GM13977 (cell line): ENCODE results near the gene CRNKL1.
A peak's percentile ranks its signal among the peaks of the same experiment; 100 is the strongest.

Experiments used
- DNase-seq: peaks from one replicate; pipeline ENCODE4 v3.0.0; 2012; ENCODE audit warnings: low spot score
- CTCF ChIP-seq: IDR thresholded peaks from 2 replicates; pipeline ENCODE4 v1.5.1; 2012; ENCODE audit warnings: mild to moderate bottlenecking, control low read depth; ENCODE audit not compliant: insufficient read depth; ENCODE audit errors: extremely low read depth, missing control alignments
- in situ Hi-C: fragments of 300-500 bp; cut with MboI; formaldehyde crosslinking; loops from one replicate; pipeline ENCODE4 v1.12.0; 2022; ENCODE audit warnings: low sequenced_read_pairs, low pct_unique_long_range_greater_than_20kb, mixed read lengths, inconsistent platforms; ENCODE audit not compliant: unreplicated experiment

CRNKL1 gene

GRCh38 chr20:20003031-20003954, 49.0 kb downstream of the CRNKL1 start:
- no peak for TF ChIP-seq CTCF
- DNase-seq, result peak; percentile 52
- in situ Hi-C loops, result no loop called here

GRCh38 chr20:20002101-20002998, 49.9 kb downstream of the CRNKL1 start:
- in situ Hi-C loops, result no loop called here
- TF ChIP-seq CTCF, result no peak
- DNase-seq, result no peak

- TF ChIP-seq CTCF, result no peak
- no peak for DNase-seq
- in situ Hi-C loops, result no loop called here
Measured at GRCh38 chr20:20000211-20000968, 51.9 kb downstream of the CRNKL1 start.

GRCh38 chr20:19998990-19999705, 53.1 kb downstream of the CRNKL1 start:
- in situ Hi-C loops, result loop anchor here (10.0 kb wide), 1 partner anchor 214 kb away; no protein-coding TSS in a partner anchor

GRCh38 chr20:19996917-19997316, 55.3 kb downstream of the CRNKL1 start:
- no peak for DNase-seq
- no peak for TF ChIP-seq CTCF

More at GRCh38 chr20:19998990-19999705, 53.1 kb downstream of the CRNKL1 start:
- no peak for TF ChIP-seq CTCF
- DNase-seq, result no peak

GRCh38 chr20:19996222-19996621, 56.0 kb downstream of the CRNKL1 start:
- no peak for TF ChIP-seq CTCF
- in situ Hi-C loops, result loop anchor here (10.0 kb wide), 1 partner anchor 211 kb away; no protein-coding TSS in a partner anchor
- DNase-seq, result no peak

More at GRCh38 chr20:19996917-19997316, 55.3 kb downstream of the CRNKL1 start:
- in situ Hi-C loops, result loop anchor here (10.0 kb wide), 1 partner anchor 212 kb away; no protein-coding TSS in a partner anchor
